Measurements from ENCODE around the gene SYT9.

GRCh38 chr11:7351228-7351627 is 99.5 kb downstream of the SYT9 start:
- TF ChIP-seq GATA3 (IDR thresholded peaks at IDR 0.05; ENCODE audit: low read depth, low read length) (no peak), GATA2 (IDR thresholded peaks at IDR 0.05; ENCODE audit: low read depth, low read length) (no peak)
